Right lobe of liver (tissue), 6 donors: ENCODE measurements around the gene BPTF. TPM values are rescaled to one million over a fixed set of nuclear protein-coding genes. Genes with fewer than 3 reads are reported as not detected.
"Not testable (repeated sequence)": the region's sequence is repeated elsewhere in the genome, so short reads cannot be mapped to it uniquely, and the experiment has no call there.

ENCODE experiments used
- ATAC-seq, 4 donors: fragments of 200-7000 bp; cut with Tn5 transposase; one replicate each; pipeline ENCODE4 v1.9.1; 2020; ENCODE audit warnings: mild to moderate bottlenecking in 4 of 4, moderate library complexity in 4 of 4
- DNase-seq, 3 donors: peaks; one replicate each; pipeline ENCODE4 v3.0.0-alpha.2; 2020
- H3K27ac ChIP-seq, 3 donors: fragments of 200-600 bp; one replicate each; pipeline ENCODE4 v1.8.0; 2022
- H3K27me3 ChIP-seq, 2 donors: fragments of 200-600 bp; one replicate each; pipeline ENCODE4 v1.8.0; 2022
- H3K36me3 ChIP-seq, 4 donors: fragments of 200-600 bp; sonication (generic) in 1 of 4; one replicate each; pipeline versions ENCODE4 v1.5.1 to v1.8.0; 2017 to 2022; ENCODE audit warnings: control low read depth in 1 of 4
- H3K4me1 ChIP-seq, 4 donors: fragments of 200-600 bp; sonication (generic) in 1 of 4; one replicate each; pipeline versions ENCODE4 v1.5.1 to v1.8.0; 2017 to 2022; ENCODE audit warnings: control low read depth in 1 of 4
- H3K4me3 ChIP-seq, 3 donors: fragments of 200-600 bp; one replicate each; pipeline ENCODE4 v1.8.0; 2022
- H3K9me3 ChIP-seq, 4 donors: fragments of 200-600 bp; sonication (generic) in 1 of 4; one replicate each; pipeline versions ENCODE4 v1.5.1 to v1.8.0; 2017 to 2022; ENCODE audit warnings: control low read depth in 1 of 4
- CTCF ChIP-seq, 4 donors: fragments of 200-600 bp in 3 of 4; fragments of 450-650 bp in 1 of 4; IDR thresholded peaks; one replicate each; pipeline versions ENCODE4 v1.5.1 to v1.8.0; 2016 to 2022; ENCODE audit warnings: antibody characterized with exemption in 4 of 4, mild to moderate bottlenecking in 2 of 4
- POLR2A ChIP-seq: fragments of 450-650 bp; IDR thresholded peaks from one replicate; pipeline ENCODE4 v1.6.1; 2017; ENCODE audit warnings: antibody characterized with exemption, mild to moderate bottlenecking
- WGBS: methylation state at CpG from one replicate; pipeline ENCODE4 v1.1.6; 2018; ENCODE audit warnings: low coverage, low lambda C conversion rate; ENCODE audit not compliant: insufficient coverage; ENCODE audit errors: missing lambda C conversion rate; 5-methylcytosine and 5-hydroxymethylcytosine counted together
- intact Hi-C, 2 donors: fragments of 100-400 bp; cut with DNase I; formaldehyde crosslinking; loops; one replicate each; pipeline versions ENCODE4 v1.11.2 to v1.14.1; 2022
- total RNA-seq, 6 experiments: library from RNA; depleted of rRNA in 2 of 6; stranded (reverse); fragments of >200 nt in 2 of 6; fragmentation: NEBNext Ultra II Directional in 3 of 6; extraction: Animal tissue kit (Norgen Biotek cat#: 25700) in 3 of 6; gene quantifications; one replicate each; pipeline versions ENCODE4 v1.1.0 to v1.2.4, GENCODE V29; 2016 to 2023
- donor health status: DM: no; HTN: yes; CAD: no.
- donor health status: DM: no; HTN: no; CAD: no.
- donor health status: DM: no; HTN: no; CAD: no.
- donor health status: DM: no; HTN: yes; CAD: no.
- donor health status: DM: no; HTN: yes; CAD: no.

The BPTF gene
- total RNA-seq, 6 experiments from 2014 or later: 25.8 to 35.1 (median 31.3) TPM

DNA sequence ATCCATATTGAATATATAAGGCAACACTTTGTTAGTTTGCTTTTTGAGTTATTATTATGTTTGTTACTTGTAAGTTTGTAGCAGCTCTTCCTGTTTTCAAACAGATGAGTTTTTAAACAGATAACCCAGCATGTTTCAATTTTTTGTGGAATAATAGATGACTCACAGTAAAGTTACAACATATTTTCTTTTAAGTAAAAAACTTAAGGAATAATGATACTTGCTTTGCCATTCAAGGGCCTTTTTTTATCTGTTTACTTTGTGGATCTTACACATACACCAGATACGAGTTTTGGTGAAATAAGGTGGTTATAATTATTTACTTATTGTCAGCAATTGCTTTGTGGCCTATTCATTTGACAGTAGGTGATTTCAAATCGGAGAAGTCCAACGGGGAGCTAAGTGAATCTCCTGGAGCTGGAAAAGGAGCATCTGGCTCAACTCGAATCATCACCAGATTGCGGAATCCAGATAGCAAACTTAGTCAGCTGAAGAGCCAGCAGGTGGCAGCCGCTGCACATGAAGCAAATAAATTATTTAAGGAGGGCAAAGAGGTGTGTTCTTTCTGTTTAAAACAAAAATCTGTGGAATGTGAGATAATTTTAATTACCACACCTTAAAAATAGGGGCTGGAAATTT, 66.3 kb downstream of the BPTF start:
- no peak overlapping the region for H3K4me3 ChIP-seq
- DNase-seq: peak in 1 of 3 donors; percentile 30
- TF ChIP-seq POLR2A (no peak), CTCF (IDR thresholded peaks at IDR 0.05) (peak; percentile 28 to 59 (median 52))
- no peak overlapping the region for H3K27ac ChIP-seq
- H3K9me3 ChIP-seq: no peaks in the 10 kb centered on the region
- peaks cover 0 to 46% (median 4%) of the 10 kb centered on the region in 4 donors for H3K36me3 ChIP-seq
- intact Hi-C loops: no loop called here
- H3K27me3 ChIP-seq: no peaks in the 10 kb centered on the region
- ATAC-seq: peak; percentile 70 to 83 (median 76)
- no peaks in the 10 kb centered on the region for H3K4me1 ChIP-seq
- 32% methylated on average over 6 of the region's 6 CpGs for WGBS

DNA sequence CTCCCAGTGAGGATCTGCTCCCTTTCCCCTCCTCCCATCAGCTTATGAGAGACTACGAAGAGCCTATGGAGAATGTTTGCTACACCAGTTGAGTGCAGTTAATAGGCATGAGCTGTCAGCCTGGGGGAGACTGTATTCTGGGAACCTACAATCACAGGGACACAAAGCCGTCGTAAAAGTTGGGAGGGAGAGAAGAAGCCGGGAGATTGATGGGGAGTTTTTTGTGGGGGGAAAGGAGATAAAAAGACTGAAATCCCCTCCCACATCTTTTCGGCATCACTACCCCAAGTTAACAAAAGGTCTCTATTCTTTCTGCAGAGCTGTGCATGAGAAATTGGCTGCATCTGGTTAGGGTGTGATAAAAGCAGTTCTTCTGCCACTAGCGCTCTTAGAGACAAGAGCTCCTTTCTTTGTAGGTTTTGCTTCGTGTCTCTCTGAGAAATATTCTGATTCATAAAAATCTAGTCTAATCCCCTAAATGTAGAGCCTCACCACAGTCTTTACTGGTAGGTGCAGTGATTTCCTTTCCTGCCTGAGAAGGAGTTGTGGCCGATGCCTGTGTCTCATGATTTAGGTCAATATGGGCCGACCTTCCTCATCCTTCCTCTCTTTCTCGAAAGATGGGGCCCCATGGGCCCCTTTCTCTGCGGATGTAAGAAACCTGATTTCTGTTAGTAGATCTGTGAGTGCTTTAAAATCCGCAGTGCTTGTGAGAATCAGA, 77.4 kb downstream of the BPTF start:
- H3K27ac ChIP-seq: no peak overlapping the region
- peaks cover 0 to 49% (median 14%) of the 10 kb centered on the region in 4 donors for H3K36me3 ChIP-seq
- DNase-seq (no peak), ATAC-seq (no peak)
- H3K27me3 ChIP-seq: no peaks in the 10 kb centered on the region
- H3K4me3 ChIP-seq: no peak overlapping the region
- H3K4me1 ChIP-seq: no peaks in the 10 kb centered on the region
- H3K9me3 ChIP-seq: no peaks in the 10 kb centered on the region
- 88% methylated on average over 9 of the region's 12 CpGs for WGBS
- TF ChIP-seq POLR2A (no peak), CTCF (IDR thresholded peaks at IDR 0.05) (no peak)
- intact Hi-C loops: no loop called here

DNA sequence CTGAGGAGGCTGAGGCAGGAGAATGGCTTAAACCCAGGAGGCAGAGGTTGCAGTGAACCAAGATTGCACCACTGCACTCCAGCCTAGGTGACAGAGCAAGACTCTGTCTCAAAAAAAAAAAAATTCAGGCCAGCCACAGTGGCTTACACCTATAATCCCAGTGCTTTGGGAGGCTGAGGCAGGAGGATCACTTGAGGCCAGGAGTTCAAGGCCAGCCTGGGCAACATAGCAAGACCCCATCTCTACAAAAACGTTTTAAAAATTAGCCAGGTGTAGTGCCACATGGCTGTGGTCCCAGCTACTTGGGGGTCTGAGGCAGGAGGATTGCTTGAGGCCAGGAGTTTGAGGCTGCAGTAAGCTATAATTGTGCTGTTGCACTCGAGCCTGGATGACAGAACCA, 80.0 kb downstream of the BPTF start:
- H3K27me3 ChIP-seq, H3K4me1 ChIP-seq, DNase-seq, H3K27ac ChIP-seq, intact Hi-C loops, H3K4me3 ChIP-seq, ATAC-seq, H3K9me3 ChIP-seq: not testable (repeated sequence)
- H3K36me3 ChIP-seq: peaks cover 0 to 32% (median 14%) of the 10 kb centered on the region in 4 donors
- WGBS: 55% methylated on average over 2 of the region's 2 CpGs

GRCh38 chr17:67910117-67910803, 85.0 kb downstream of the BPTF start:
- H3K27ac ChIP-seq, H3K27me3 ChIP-seq, H3K9me3 ChIP-seq, intact Hi-C loops, DNase-seq, H3K4me1 ChIP-seq, ATAC-seq, H3K4me3 ChIP-seq: not testable (repeated sequence)
- WGBS: 88% methylated on average over 7 of the region's 7 CpGs
- H3K36me3 ChIP-seq: peaks cover 0 to 54% (median 16%) of the 10 kb centered on the region in 4 donors

DNA sequence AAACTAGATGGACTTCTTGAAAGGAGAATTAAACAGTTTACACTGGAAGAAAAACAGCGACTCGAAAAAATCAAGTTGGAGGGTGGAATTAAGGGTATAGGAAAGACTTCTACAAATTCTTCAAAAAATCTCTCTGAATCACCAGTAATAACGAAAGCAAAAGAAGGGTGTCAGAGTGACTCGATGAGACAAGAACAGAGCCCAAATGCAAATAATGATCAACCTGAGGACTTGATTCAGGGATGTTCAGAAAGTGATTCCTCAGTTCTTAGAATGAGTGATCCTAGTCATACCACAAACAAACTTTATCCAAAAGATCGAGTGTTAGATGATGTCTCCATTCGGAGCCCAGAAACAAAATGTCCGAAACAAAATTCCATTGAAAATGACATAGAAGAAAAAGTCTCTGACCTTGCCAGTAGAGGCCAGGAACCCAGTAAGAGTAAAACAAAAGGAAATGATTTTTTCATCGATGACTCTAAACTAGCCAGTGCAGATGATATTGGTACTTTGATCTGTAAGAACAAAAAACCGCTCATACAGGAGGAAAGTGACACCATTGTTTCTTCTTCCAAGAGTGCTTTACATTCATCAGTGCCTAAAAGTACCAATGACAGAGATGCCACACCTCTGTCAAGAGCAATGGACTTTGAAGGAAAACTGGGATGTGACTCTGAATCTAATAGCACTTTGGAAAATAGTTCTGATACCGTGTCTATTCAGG, 85.9 kb downstream of the BPTF start:
- no peaks in the 10 kb centered on the region for H3K27me3 ChIP-seq
- no peak overlapping the region for H3K4me3 ChIP-seq
- no peaks in the 10 kb centered on the region for H3K9me3 ChIP-seq
- intact Hi-C loops: no loop called here
- DNase-seq (no peak), ATAC-seq (no peak)
- 92% methylated on average over 10 of the region's 10 CpGs for WGBS
- TF ChIP-seq POLR2A (no peak), CTCF (IDR thresholded peaks at IDR 0.05) (no peak)
- H3K27ac ChIP-seq: no peak overlapping the region
- H3K4me1 ChIP-seq: no peaks in the 10 kb centered on the region
- peaks cover 0 to 47% (median 15%) of the 10 kb centered on the region in 4 donors for H3K36me3 ChIP-seq
